DND-41 (cell line): ENCODE results near the gene MANBA.

Experiments used
- EZH2 ChIP-seq: IDR thresholded peaks from 3 replicates; pipeline ENCODE4 v1.6.1; 2012; ENCODE audit warnings: borderline replicate concordance, low read depth, mild to moderate bottlenecking, moderate library complexity, low read length, inconsistent platforms; ENCODE audit not compliant: severe bottlenecking
- TF ChIP-seq, protein P1 (sequence below): IDR thresholded peaks from 2 replicates; pipeline ENCODE4 v1.5.1; 2012; ENCODE audit warnings: borderline replicate concordance, low read length, moderate library complexity, mild to moderate bottlenecking; ENCODE audit not compliant: poor library complexity, severe bottlenecking; ENCODE audit errors: extremely low read depth

DNA sequence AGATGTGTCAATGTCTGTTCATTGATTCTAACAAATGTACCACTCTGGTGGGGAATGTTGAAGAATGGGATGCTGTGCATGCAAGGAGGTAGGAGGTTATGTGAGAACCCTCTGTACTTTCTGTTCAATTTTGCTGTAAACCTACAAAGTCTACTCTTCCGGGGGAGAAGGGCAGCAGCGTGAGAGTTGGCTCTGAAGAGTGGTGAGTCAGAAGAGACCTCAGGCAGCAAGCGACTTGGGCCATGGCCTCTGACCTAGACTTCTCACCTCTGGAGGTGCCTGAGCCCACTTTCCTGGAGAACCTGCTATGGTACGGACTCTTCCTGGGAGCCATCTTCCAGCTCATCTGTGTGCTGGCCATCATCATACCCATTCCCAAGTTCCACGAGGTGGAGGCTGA, 26.7 kb downstream of the MANBA start:
- TF ChIP-seq, protein P1, sequence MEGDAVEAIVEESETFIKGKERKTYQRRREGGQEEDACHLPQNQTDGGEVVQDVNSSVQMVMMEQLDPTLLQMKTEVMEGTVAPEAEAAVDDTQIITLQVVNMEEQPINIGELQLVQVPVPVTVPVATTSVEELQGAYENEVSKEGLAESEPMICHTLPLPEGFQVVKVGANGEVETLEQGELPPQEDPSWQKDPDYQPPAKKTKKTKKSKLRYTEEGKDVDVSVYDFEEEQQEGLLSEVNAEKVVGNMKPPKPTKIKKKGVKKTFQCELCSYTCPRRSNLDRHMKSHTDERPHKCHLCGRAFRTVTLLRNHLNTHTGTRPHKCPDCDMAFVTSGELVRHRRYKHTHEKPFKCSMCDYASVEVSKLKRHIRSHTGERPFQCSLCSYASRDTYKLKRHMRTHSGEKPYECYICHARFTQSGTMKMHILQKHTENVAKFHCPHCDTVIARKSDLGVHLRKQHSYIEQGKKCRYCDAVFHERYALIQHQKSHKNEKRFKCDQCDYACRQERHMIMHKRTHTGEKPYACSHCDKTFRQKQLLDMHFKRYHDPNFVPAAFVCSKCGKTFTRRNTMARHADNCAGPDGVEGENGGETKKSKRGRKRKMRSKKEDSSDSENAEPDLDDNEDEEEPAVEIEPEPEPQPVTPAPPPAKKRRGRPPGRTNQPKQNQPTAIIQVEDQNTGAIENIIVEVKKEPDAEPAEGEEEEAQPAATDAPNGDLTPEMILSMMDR = no peak
- no peak for TF ChIP-seq EZH2
